Keratinocyte (primary cell): ENCODE results near the gene TNNT2. TPM values are rescaled to one million over a fixed set of nuclear protein-coding genes. Genes with fewer than 3 reads are reported as not detected.

ENCODE experiments used
- DNase-seq: peaks from one replicate; pipeline ENCODE4 v3.0.0-alpha.2; 2011; ENCODE audit warnings: low read depth, missing footprints, low spot score
- FAIRE-seq: peaks from 2 replicates; lab custom pipeline; 2011; peaks lifted over from hg19 to GRCh38; lab: Jason Lieb, UNC
- H2AFZ ChIP-seq: 2 replicates; pipeline ENCODE4 v1.6.0; 2012; ENCODE audit warnings: low read length, control low read depth, inconsistent platforms; ENCODE audit not compliant: control insufficient read depth
- H3K27ac ChIP-seq: 2 replicates; pipeline ENCODE4 v1.5.1; 2011; ENCODE audit warnings: low read length; ENCODE audit not compliant: control insufficient read depth, insufficient read depth
- H3K27me3 ChIP-seq: 3 replicates; pipeline ENCODE4 v1.6.0; 2011; ENCODE audit warnings: low read length; ENCODE audit not compliant: control insufficient read depth, insufficient read depth; ENCODE audit errors: extremely low read depth
- H3K36me3 ChIP-seq, 2 experiments: 2 replicates in 1 of 2; 3 replicates in 1 of 2; pipeline ENCODE4 v1.5.1; 2011; ENCODE audit warnings: low read length in 2 of 2, mild to moderate bottlenecking in 1 of 2; ENCODE audit not compliant: control insufficient read depth in 2 of 2, insufficient read depth in 2 of 2; ENCODE audit errors: extremely low read depth in 1 of 2
- H3K4me1 ChIP-seq: 3 replicates; pipeline ENCODE4 v1.5.1; 2011; ENCODE audit warnings: low read length; ENCODE audit not compliant: control insufficient read depth, insufficient read depth; ENCODE audit errors: extremely low read depth
- H3K4me2 ChIP-seq: 3 replicates; pipeline ENCODE4 v1.6.0; 2011; ENCODE audit warnings: low read depth, low read length; ENCODE audit not compliant: control insufficient read depth, insufficient read depth; ENCODE audit errors: extremely low read depth
- H3K4me3 ChIP-seq, 3 experiments: fragments of 200-600 bp in 1 of 3; sonication (generic) in 1 of 3; 2 replicates in 2 of 3; 3 replicates in 1 of 3; pipeline ENCODE4 v1.5.1; 2011 to 2016; ENCODE audit warnings: low read length in 3 of 3, mild to moderate bottlenecking in 3 of 3, control low read depth in 2 of 3, inconsistent platforms in 1 of 3, low read depth in 1 of 3, mixed read lengths in 1 of 3, mixed run types in 1 of 3, moderate library complexity in 1 of 3; ENCODE audit not compliant: control insufficient read depth in 2 of 3, insufficient read depth in 2 of 3; ENCODE audit errors: extremely low read depth in 1 of 3
- H3K79me2 ChIP-seq: 2 replicates; pipeline ENCODE4 v1.6.0; 2012; ENCODE audit warnings: low read length; ENCODE audit not compliant: control insufficient read depth, insufficient read depth
- H3K9ac ChIP-seq: 3 replicates; pipeline ENCODE4 v1.6.0; 2011; ENCODE audit warnings: low read length; ENCODE audit not compliant: control insufficient read depth, insufficient read depth; ENCODE audit errors: extremely low read depth
- H3K9me1 ChIP-seq: 3 replicates; pipeline ENCODE4 v1.6.0; 2011; ENCODE audit warnings: low read length; ENCODE audit not compliant: control insufficient read depth, insufficient read depth; ENCODE audit errors: extremely low read depth
- H3K9me3 ChIP-seq: 2 replicates; pipeline ENCODE4 v1.5.1; 2012; ENCODE audit warnings: low read depth, low read length; ENCODE audit not compliant: control insufficient read depth
- H4K20me1 ChIP-seq: 3 replicates; pipeline ENCODE4 v1.6.0; 2011; ENCODE audit warnings: low read length; ENCODE audit not compliant: control insufficient read depth, insufficient read depth; ENCODE audit errors: extremely low read depth
- CTCF ChIP-seq, 3 experiments: IDR thresholded peaks in 1 of 3; conservative IDR thresholded peaks in 1 of 3; optimal IDR thresholded peaks in 1 of 3; 2 replicates in 2 of 3; 3 replicates in 1 of 3; pipeline versions ENCODE3 to v1.5.1; 2011; ENCODE audit warnings: low read length in 3 of 3, mild to moderate bottlenecking in 3 of 3, moderate library complexity in 2 of 3, control low read depth in 1 of 3, inconsistent platforms in 1 of 3; ENCODE audit not compliant: insufficient read depth in 2 of 3; ENCODE audit errors: extremely low read depth in 1 of 3
- EZH2 ChIP-seq: IDR thresholded peaks from one replicate; pipeline ENCODE4 v1.6.1; 2012; ENCODE audit warnings: inconsistent platforms, mild to moderate bottlenecking, low read length, moderate library complexity
- dilution Hi-C: fragments of 300-500 bp; cut with MboI; formaldehyde crosslinking; loops from one replicate; pipeline ENCODE4 v1.7.0; 2020; ENCODE audit warnings: low sequenced_read_pairs; ENCODE audit not compliant: extremely low pct_ligation_motif_present
- polyA plus RNA-seq, 5 experiments: library from polyadenylated mRNA; depleted of rRNA in 3 of 5; stranded (reverse) in 3 of 5; stranded (forward) in 1 of 5; unstranded in 1 of 5; fragments of >200 nt; gene quantifications; 1 replicate in 1 of 5; 2 replicates in 3 of 5; 3 replicates in 1 of 5; pipeline versions ENCODE4 v1.2.1 to v1.2.3, GENCODE V29; 2011 to 2012; ENCODE audit warnings: missing spikeins in 2 of 5, low read depth in 1 of 5, low replicate concordance in 1 of 5

Gene TNNT2
- polyA plus RNA-seq, 1 donor (not counting 4 experiments of a cell fraction or from before 2014, with no cell fraction given) = 1.4 TPM

- H3K9me3 ChIP-seq = no peaks in the 10 kb centered on the region
- H3K36me3 ChIP-seq = no peaks in the 10 kb centered on the region
- H3K9me1 ChIP-seq = no peaks in the 10 kb centered on the region
- no peaks in the 10 kb centered on the region for H3K79me2 ChIP-seq
- H3K4me1 ChIP-seq = peaks cover 25% of the 10 kb centered on the region
- TF ChIP-seq EZH2 (no peak), CTCF (optimal IDR thresholded peaks at IDR 0.05 in 1 of 3, IDR thresholded peaks at IDR 0.05 in 1 of 3, conservative IDR thresholded peaks at IDR 0.05 in 1 of 3; ENCODE audit: extremely low read depth in 1 of 3, insufficient read depth in 2 of 3, low read length in 3 of 3) (no peak)
- DNase-seq (no peak), FAIRE-seq (no peak)
- H3K27ac ChIP-seq = no peak overlapping the region
- dilution Hi-C loops = no loop called here
- H3K9ac ChIP-seq = no peak overlapping the region
- H3K4me3 ChIP-seq = no peak overlapping the region
- no peak overlapping the region for H3K4me2 ChIP-seq
- H2AFZ ChIP-seq = no peak overlapping the region
- H4K20me1 ChIP-seq = no peaks in the 10 kb centered on the region
- H3K27me3 ChIP-seq = peaks cover 11% of the 10 kb centered on the region
Observed at GRCh38 chr1:201359031-201359872, 18.2 kb downstream of the TNNT2 start.

- H3K27me3 ChIP-seq = peaks cover 11% of the 10 kb centered on the region
- H2AFZ ChIP-seq = no peak overlapping the region
- H3K27ac ChIP-seq = no peak overlapping the region
- H3K4me2 ChIP-seq = peak overlapping the region; percentile 4
- FAIRE-seq (peak; percentile 94), DNase-seq (no peak)
- H3K4me3 ChIP-seq = no peak overlapping the region
- peaks cover 32% of the 10 kb centered on the region for H3K4me1 ChIP-seq
- no peaks in the 10 kb centered on the region for H3K9me3 ChIP-seq
- no peaks in the 10 kb centered on the region for H4K20me1 ChIP-seq
- no peak overlapping the region for H3K9ac ChIP-seq
- H3K36me3 ChIP-seq = no peaks in the 10 kb centered on the region
- TF ChIP-seq CTCF (optimal IDR thresholded peaks at IDR 0.05 in 1 of 3, IDR thresholded peaks at IDR 0.05 in 1 of 3, conservative IDR thresholded peaks at IDR 0.05 in 1 of 3; ENCODE audit: extremely low read depth in 1 of 3, insufficient read depth in 2 of 3, low read length in 3 of 3) (no peak), EZH2 (no peak)
- no peaks in the 10 kb centered on the region for H3K9me1 ChIP-seq
- dilution Hi-C loops = no loop called here
- no peaks in the 10 kb centered on the region for H3K79me2 ChIP-seq
Observed at GRCh38 chr1:201358596-201358995, 18.9 kb downstream of the TNNT2 start.
